ENCODE results near the gene FYCO1. TPM values are rescaled to one million over a fixed set of nuclear protein-coding genes. Genes with fewer than 3 reads are reported as not detected.

FYCO1 gene
- total RNA-seq, 1 donor from 2014 or later: 121 TPM

- intact Hi-C loops (cut with micrococcal nuclease): no loop called here
- no peak for DNase-seq
- Histone ChIP-seq H3K36me3 (peaks cover 100% of the 10 kb centered on the region), H3K4me3 (no peak overlapping the region), H3K4me1 (peaks cover 51% of the 10 kb centered on the region), H3K27me3 (ENCODE audit: low read depth) (no peaks in the 10 kb centered on the region), H3K27ac (replicated peaks) (no peak overlapping the region), H3K9me3 (replicated peaks) (no peaks in the 10 kb centered on the region)
- TF ChIP-seq CTCF (IDR thresholded peaks at IDR 0.05; ENCODE audit: borderline replicate concordance): no peak
Observed at GRCh38 chr3:45949432-45949831, 46.2 kb downstream of the FYCO1 start.

GRCh38 chr3:45948881-45949280, 46.7 kb downstream of the FYCO1 start:
- intact Hi-C loops (cut with micrococcal nuclease): no loop called here
- Histone ChIP-seq H3K9me3 (replicated peaks) (no peaks in the 10 kb centered on the region), H3K27me3 (ENCODE audit: low read depth) (no peaks in the 10 kb centered on the region), H3K36me3 (peaks cover 94% of the 10 kb centered on the region), H3K27ac (replicated peaks) (no peak overlapping the region), H3K4me3 (no peak overlapping the region), H3K4me1 (peaks cover 51% of the 10 kb centered on the region)
- no peak for DNase-seq
- TF ChIP-seq CTCF (IDR thresholded peaks at IDR 0.05; ENCODE audit: borderline replicate concordance): no peak

- H3K36me3 ChIP-seq: peaks cover 89% of the 10 kb centered on the region
- H3K9me3 ChIP-seq (replicated peaks): no peaks in the 10 kb centered on the region
- intact Hi-C loops (cut with micrococcal nuclease): no loop called here
- TF ChIP-seq CTCF (IDR thresholded peaks at IDR 0.05; ENCODE audit: borderline replicate concordance): no peak
- no peaks in the 10 kb centered on the region for H3K27me3 ChIP-seq (ENCODE audit: low read depth)
- peaks cover 51% of the 10 kb centered on the region for H3K4me1 ChIP-seq
- no peak overlapping the region for H3K4me3 ChIP-seq
- no peak for DNase-seq
- H3K27ac ChIP-seq (replicated peaks): peak overlapping the region; percentile 59
Observed at GRCh38 chr3:45948311-45948781, 47.3 kb downstream of the FYCO1 start.

- Histone ChIP-seq H3K4me1 (peaks cover 49% of the 10 kb centered on the region), H3K9me3 (replicated peaks) (no peaks in the 10 kb centered on the region), H3K4me3 (no peak overlapping the region), H3K36me3 (peaks cover 79% of the 10 kb centered on the region), H3K27me3 (ENCODE audit: low read depth) (no peaks in the 10 kb centered on the region), H3K27ac (replicated peaks) (peak overlapping the region; percentile 59)
- no peak for TF ChIP-seq CTCF (IDR thresholded peaks at IDR 0.05; ENCODE audit: borderline replicate concordance)
- intact Hi-C loops (cut with micrococcal nuclease): no loop called here
- DNase-seq: no peak
Observed at GRCh38 chr3:45947361-45947760, 48.3 kb downstream of the FYCO1 start.

GRCh38 chr3:45946875-45947274, 48.7 kb downstream of the FYCO1 start:
- Histone ChIP-seq H3K4me3 (no peak overlapping the region), H3K9me3 (replicated peaks) (no peaks in the 10 kb centered on the region), H3K36me3 (peaks cover 74% of the 10 kb centered on the region), H3K27me3 (ENCODE audit: low read depth) (no peaks in the 10 kb centered on the region), H3K4me1 (peaks cover 49% of the 10 kb centered on the region), H3K27ac (replicated peaks) (peak overlapping the region; percentile 59)
- DNase-seq: no peak
- intact Hi-C loops (cut with micrococcal nuclease): no loop called here
- TF ChIP-seq CTCF (IDR thresholded peaks at IDR 0.05; ENCODE audit: borderline replicate concordance): no peak

All from left ventricle myocardium inferior (tissue), 1 donor.